Neural cell (in vitro differentiated cells): ENCODE measurements around the gene NEK5. TPM values are rescaled to one million over a fixed set of nuclear protein-coding genes. Genes with fewer than 3 reads are reported as not detected.
"Not testable (repeated sequence)": the region's sequence is repeated elsewhere in the genome, so short reads cannot be mapped to it uniquely, and the experiment has no call there.

ENCODE experiments used
- H2AFZ ChIP-seq: fragments of 200-600, 300-800 bp; sonication (generic), shearing (Covaris generic); 2 replicates; pipeline ENCODE4 v1.6.0; 2014; ENCODE audit warnings: low read depth, mild to moderate bottlenecking, antibody characterized with exemption, low read length, moderate library complexity
- H3F3A ChIP-seq: fragments of 200-600 bp; shearing (Covaris generic); 2 replicates; pipeline ENCODE4 v1.6.1; 2016; ENCODE audit warnings: mild to moderate bottlenecking, moderate library complexity, mixed read lengths, antibody characterized with exemption, low read length; ENCODE audit not compliant: insufficient read depth, poor library complexity, severe bottlenecking
- H3K27ac ChIP-seq: fragments of 200-600, 300-800 bp; sonication (generic), shearing (Covaris generic); 2 replicates; pipeline ENCODE4 v1.5.1; 2014; ENCODE audit warnings: mild to moderate bottlenecking, low read length, moderate library complexity
- H3K27me3 ChIP-seq: fragments of 300-800, 200-600 bp; sonication (generic), shearing (Covaris generic); 2 replicates; pipeline ENCODE4 v1.6.0; 2014; ENCODE audit warnings: mild to moderate bottlenecking, low read depth, low read length, moderate library complexity; ENCODE audit not compliant: insufficient read depth
- H3K36me3 ChIP-seq: fragments of 300-800, 200-600 bp; sonication (generic), shearing (Covaris generic); 2 replicates; pipeline ENCODE4 v1.5.1; 2014; ENCODE audit warnings: mild to moderate bottlenecking, antibody characterized with exemption, low read length, moderate library complexity; ENCODE audit not compliant: insufficient read depth
- H3K4me2 ChIP-seq: fragments of 300-800, 200-600 bp; sonication (generic), shearing (Covaris generic); 2 replicates; pipeline ENCODE4 v1.6.0; 2014; ENCODE audit warnings: mild to moderate bottlenecking, low read length
- H3K4me3 ChIP-seq: fragments of 300-800, 200-600 bp; sonication (generic), shearing (Covaris generic); 2 replicates; pipeline ENCODE4 v1.5.1; 2014; ENCODE audit warnings: mild to moderate bottlenecking, low read length, moderate library complexity
- H3K79me2 ChIP-seq: fragments of 200-600 bp; shearing (Covaris generic); replicated peaks from 2 replicates; pipeline ENCODE4 v1.6.0; 2014; ENCODE audit warnings: mild to moderate bottlenecking, low read length, moderate library complexity; ENCODE audit not compliant: insufficient read depth
- H3K9ac ChIP-seq: fragments of 300-800, 200-600 bp; sonication (generic), shearing (Covaris generic); 2 replicates; pipeline ENCODE4 v1.6.1; 2016; ENCODE audit warnings: mild to moderate bottlenecking, low read length, mixed read lengths
- H3K9me2 ChIP-seq: fragments of 200-600 bp; shearing (Covaris generic); 2 replicates; pipeline ENCODE4 v1.6.1; 2016; ENCODE audit warnings: mild to moderate bottlenecking, low read length, mixed read lengths; ENCODE audit not compliant: insufficient read depth
- H3K9me3 ChIP-seq: fragments of 200-600, 300-800 bp; sonication (generic), shearing (Covaris generic); 2 replicates; pipeline ENCODE4 v1.6.1; 2016; ENCODE audit warnings: mild to moderate bottlenecking, mixed run types, low read length, moderate library complexity, mixed read lengths
- H4K20me1 ChIP-seq: fragments of 200-600 bp; shearing (Covaris generic); 2 replicates; pipeline ENCODE4 v1.6.1; 2016; ENCODE audit warnings: mild to moderate bottlenecking, mixed run types; ENCODE audit not compliant: insufficient read depth
- EP300 ChIP-seq: fragments of 450-650 bp; conservative IDR thresholded peaks from 2 replicates; pipeline ENCODE4 v1.6.1; 2014; ENCODE audit warnings: antibody characterized with exemption, mild to moderate bottlenecking, moderate library complexity; ENCODE audit not compliant: poor library complexity, severe bottlenecking
- EZH2 ChIP-seq: fragments of 200-600, 300-800 bp; shearing (Covaris generic), sonication (generic); IDR thresholded peaks from 2 replicates; pipeline ENCODE4 v1.6.1; 2014; ENCODE audit warnings: antibody characterized with exemption, low read length, borderline replicate concordance, mild to moderate bottlenecking; ENCODE audit not compliant: insufficient read depth, poor library complexity, severe bottlenecking
- MXI1 ChIP-seq: fragments of 450-650 bp; conservative IDR thresholded peaks from 2 replicates; pipeline ENCODE4 v1.6.1; 2014; ENCODE audit warnings: antibody characterized with exemption, mild to moderate bottlenecking; ENCODE audit not compliant: poor library complexity, severe bottlenecking
- POLR2AphosphoS5 ChIP-seq: IDR thresholded peaks from 2 replicates; pipeline ENCODE4 v1.6.1; 2012
- RAD21 ChIP-seq: fragments of 450-650 bp; conservative IDR thresholded peaks from 2 replicates; pipeline ENCODE4 v1.6.1; 2014; ENCODE audit warnings: antibody characterized with exemption, mild to moderate bottlenecking, moderate library complexity
- REST ChIP-seq: IDR thresholded peaks from 2 replicates; pipeline ENCODE4 v1.6.1; 2012; ENCODE audit warnings: borderline replicate concordance
- SMC3 ChIP-seq: fragments of 450-650 bp; conservative IDR thresholded peaks from 2 replicates; pipeline ENCODE4 v1.6.1; 2014; ENCODE audit warnings: antibody characterized with exemption, mild to moderate bottlenecking, moderate library complexity; ENCODE audit not compliant: poor library complexity
- TAF1 ChIP-seq: IDR thresholded peaks from 2 replicates; pipeline ENCODE4 v1.6.1; 2012; ENCODE audit warnings: low read depth
- polyA plus RNA-seq: library from polyadenylated mRNA; depleted of rRNA; stranded (reverse); fragments of >200 nt; gene quantifications from 2 replicates; pipeline ENCODE4 v1.2.3, GENCODE V29; 2014
- TF ChIP-seq, protein P1 (sequence below): fragments of 450-650 bp; IDR thresholded peaks from 2 replicates; pipeline ENCODE4 v1.5.1; 2014; ENCODE audit warnings: antibody characterized with exemption, mild to moderate bottlenecking, moderate library complexity; ENCODE audit not compliant: poor library complexity, severe bottlenecking

The NEK5 gene
- polyA plus RNA-seq, 1 donor from 2014 or later = 0.43 TPM

GRCh38 chr13:52171686-52172085 lies 42.8 kb upstream of the NEK5 start:
- not testable (repeated sequence) for H3K9me3 ChIP-seq, H3K9me2 ChIP-seq, H3K27me3 ChIP-seq, H3K9ac ChIP-seq, H4K20me1 ChIP-seq, H3K79me2 ChIP-seq, H3K27ac ChIP-seq, H2AFZ ChIP-seq, H3F3A ChIP-seq, H3K36me3 ChIP-seq, H3K4me2 ChIP-seq, H3K4me3 ChIP-seq

DNA sequence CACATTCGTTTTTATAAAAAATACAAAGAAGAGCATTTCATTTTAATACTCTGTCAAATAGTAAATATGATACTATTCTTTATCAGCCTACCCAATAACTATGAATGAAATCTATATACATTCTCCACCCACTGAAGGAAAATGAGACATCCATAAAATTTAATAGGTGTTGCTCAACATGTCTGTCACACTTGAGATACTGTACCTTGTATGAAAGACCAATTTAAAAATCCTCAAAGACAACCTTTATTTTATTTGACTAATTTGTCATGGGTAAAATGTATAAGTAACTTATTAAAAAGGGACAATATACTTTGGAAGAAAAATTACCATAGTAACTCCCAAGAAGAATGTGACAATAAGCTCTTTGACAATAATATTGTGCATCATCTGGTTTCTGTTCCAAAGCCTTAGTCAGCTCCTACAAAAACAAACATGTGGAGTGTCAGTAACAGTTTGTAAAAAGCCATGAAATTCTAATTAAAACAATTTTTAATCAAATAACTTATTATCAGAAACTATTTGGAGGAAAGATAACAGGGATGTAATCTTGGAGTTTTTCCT lies 42.0 kb upstream of the NEK5 start:
- not testable (repeated sequence) for H4K20me1 ChIP-seq, H2AFZ ChIP-seq, H3K4me2 ChIP-seq, H3K27me3 ChIP-seq, H3K9ac ChIP-seq, H3K4me3 ChIP-seq, H3F3A ChIP-seq, H3K36me3 ChIP-seq, H3K79me2 ChIP-seq, H3K27ac ChIP-seq, H3K9me3 ChIP-seq, H3K9me2 ChIP-seq

GRCh38 chr13:52169839-52170238 lies 41.0 kb upstream of the NEK5 start:
- Histone ChIP-seq H2AFZ (no peak overlapping the region), H3K27ac (no peak overlapping the region), H3K9ac (no peak overlapping the region), H3K27me3 (no peaks in the 10 kb centered on the region), H4K20me1 (no peaks in the 10 kb centered on the region), H3K9me2 (no peaks in the 10 kb centered on the region), H3K4me2 (no peak overlapping the region), H3K4me3 (no peak overlapping the region), H3F3A (no peaks in the 10 kb centered on the region), H3K9me3 (no peaks in the 10 kb centered on the region), H3K79me2 (no peaks in the 10 kb centered on the region), H3K36me3 (no peaks in the 10 kb centered on the region)
- TF ChIP-seq POLR2AphosphoS5 = no peak
- no peak for TF ChIP-seq MXI1
- TF ChIP-seq REST = no peak
- no peak for TF ChIP-seq TAF1
- no peak for TF ChIP-seq RAD21
- no peak for TF ChIP-seq EP300
- TF ChIP-seq SMC3 = no peak
- no peak for TF ChIP-seq EZH2
- TF ChIP-seq, protein P1, sequence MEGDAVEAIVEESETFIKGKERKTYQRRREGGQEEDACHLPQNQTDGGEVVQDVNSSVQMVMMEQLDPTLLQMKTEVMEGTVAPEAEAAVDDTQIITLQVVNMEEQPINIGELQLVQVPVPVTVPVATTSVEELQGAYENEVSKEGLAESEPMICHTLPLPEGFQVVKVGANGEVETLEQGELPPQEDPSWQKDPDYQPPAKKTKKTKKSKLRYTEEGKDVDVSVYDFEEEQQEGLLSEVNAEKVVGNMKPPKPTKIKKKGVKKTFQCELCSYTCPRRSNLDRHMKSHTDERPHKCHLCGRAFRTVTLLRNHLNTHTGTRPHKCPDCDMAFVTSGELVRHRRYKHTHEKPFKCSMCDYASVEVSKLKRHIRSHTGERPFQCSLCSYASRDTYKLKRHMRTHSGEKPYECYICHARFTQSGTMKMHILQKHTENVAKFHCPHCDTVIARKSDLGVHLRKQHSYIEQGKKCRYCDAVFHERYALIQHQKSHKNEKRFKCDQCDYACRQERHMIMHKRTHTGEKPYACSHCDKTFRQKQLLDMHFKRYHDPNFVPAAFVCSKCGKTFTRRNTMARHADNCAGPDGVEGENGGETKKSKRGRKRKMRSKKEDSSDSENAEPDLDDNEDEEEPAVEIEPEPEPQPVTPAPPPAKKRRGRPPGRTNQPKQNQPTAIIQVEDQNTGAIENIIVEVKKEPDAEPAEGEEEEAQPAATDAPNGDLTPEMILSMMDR = no peak
